SH-SY5Y (cell line): ENCODE data around the gene FLRT1.
A peak's percentile ranks its signal among the peaks of the same experiment; 100 is the strongest.

Experiments
- GATA2 ChIP-seq: IDR thresholded peaks from 2 replicates; pipeline ENCODE4 v1.6.1; 2011; ENCODE audit warnings: mild to moderate bottlenecking, low read depth, low read length
- GATA3 ChIP-seq: IDR thresholded peaks from 2 replicates; pipeline ENCODE4 v1.6.1; 2011; ENCODE audit warnings: low read depth, mild to moderate bottlenecking, low read length, moderate library complexity

Gene FLRT1

DNA sequence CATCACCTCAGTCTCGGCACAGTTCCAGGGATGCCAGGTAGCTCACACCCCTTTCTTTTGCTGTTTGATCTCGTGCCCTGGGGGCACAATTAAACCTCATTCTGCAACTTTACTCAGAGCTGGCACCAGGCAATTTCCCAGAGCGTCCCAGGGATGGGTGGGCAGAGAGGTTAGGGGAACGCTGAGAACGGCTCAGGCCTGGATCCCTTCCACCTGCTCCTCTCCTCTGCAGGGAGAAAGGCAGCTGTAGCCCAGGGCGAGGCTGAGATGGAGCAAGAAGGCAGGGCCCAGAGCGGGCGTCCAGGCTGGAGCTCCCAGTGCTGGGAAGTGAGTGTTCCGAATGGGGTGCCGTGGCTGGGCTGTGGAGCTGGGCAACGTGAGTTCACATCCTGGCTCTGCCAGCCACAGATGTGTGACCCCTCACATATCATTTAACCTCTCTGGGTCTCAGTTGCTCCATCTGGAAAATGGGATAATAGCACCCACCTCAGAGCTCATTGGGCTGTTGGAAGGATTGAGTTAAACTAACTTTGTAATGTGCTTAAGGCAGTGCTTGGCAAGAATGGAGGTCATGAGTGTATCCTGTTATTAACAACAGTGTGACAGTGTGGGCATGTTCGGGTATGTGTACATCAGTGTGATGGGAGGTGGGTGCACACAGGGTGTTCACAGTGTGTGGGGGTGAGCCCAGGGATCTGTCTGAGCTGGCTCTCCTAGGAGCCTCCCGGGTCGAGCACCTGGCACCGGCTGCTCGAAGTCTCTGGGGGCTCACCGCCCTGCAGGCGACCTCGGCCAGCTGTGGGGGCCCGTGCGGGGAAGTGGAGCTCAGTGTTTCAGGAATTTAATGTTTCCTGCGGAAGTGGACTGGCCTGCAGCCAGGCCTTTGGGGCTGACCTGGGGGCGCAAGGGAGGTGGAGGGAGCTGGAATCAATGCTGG lies 34.0 kb upstream of the FLRT1 start:
- no peak for TF ChIP-seq GATA3

DNA sequence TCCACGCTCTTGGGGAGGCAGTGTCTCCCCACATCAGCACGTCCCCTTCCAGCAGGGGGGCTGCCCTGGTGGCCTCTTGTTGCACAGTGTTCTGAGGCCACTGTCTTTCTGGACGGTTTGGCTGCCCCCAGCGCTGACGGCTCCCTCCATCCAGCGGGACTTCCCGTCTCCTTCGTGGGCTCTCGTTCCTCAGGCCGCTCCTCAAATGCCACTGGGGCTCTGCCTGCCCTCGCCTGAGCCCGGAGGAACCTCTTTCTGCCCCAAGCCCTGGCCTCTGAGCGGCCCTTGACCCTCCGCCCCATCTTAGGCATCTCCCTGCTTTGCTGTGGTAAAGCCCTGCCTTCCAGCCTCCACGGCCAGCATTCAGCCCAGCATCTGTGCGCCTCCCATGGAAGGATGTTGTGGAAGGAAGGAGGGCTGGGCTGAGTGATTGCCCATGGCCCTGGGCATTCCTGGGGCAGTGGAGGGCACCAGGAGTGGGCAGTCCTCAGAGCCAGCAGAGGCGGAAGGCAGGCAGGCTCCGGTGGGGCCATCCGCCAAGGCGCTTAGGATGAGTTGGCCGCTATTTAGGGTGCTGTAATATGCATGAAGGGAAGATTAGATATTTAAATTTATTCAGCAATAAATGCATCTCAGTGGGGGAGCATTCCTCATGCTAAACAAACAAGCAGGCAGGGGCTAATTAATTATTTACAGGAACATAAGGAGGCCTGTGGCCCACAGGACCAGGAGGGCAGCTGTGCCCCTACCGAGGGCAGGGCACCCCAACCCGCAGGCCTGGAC lies 31.7 kb upstream of the FLRT1 start:
- TF ChIP-seq GATA3 (no peak), GATA2 (no peak)

DNA sequence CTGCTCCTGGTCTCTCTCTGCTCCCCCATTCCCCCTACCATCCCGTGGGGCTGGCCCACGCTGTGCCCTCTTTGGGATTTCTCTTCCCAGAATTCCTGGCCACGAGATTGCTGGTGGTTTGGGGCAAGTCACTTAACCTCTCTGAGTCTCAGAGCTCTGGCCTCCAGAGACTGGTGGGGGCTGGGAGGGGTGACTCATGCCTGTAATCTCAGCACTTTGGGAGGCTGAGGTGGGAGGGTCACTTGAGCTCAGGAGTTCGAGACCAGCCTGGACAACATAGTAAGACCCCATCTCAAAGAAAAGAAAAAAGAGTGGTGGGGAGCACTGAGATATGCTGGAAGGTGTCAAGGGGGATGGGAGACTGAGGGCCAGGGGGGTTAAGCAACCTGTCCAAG lies 31.1 kb upstream of the FLRT1 start:
- TF ChIP-seq GATA3 (no peak), GATA2 (no peak)

DNA sequence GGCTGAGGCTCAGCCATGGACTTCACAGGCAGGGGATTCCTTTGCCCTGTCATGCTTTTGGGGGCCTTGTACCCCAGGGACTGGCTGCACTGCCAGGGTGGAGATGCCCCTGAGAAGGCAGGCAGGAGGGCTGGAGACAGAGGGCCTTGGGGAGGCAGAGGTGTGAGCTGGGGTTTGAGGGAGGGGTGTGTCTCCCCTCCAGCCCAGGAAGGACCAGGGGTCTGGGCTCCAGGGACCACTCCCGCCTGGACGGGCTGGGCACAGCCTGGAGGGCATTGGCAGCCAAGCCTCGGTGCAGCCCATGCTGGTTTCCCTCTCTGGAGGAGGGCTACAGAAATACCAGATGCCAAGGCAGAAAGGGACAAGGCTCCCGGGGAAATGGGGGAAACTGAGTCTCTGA lies 30.0 kb upstream of the FLRT1 start:
- TF ChIP-seq GATA2 (no peak), GATA3 (no peak)

DNA sequence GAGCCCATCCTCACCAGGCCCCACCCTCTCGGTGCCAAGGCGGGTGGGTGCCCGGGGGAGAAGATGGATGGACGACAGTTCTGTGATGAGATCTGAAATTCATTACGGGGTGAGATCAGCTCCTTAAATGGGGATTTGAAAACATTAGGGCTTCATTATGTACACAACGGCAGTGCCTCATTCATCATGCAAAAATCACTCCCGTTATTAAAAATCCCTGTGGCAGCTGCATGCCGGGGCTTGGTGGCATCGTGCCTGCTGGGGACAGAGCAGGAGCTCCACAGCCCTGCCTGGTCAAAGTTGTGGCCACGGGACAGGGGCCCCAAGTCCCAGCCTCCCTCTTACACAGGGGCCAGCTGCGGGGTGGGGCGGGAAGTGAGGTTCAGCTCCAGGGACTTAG lies 29.3 kb upstream of the FLRT1 start:
- TF ChIP-seq GATA2 (no peak), GATA3 (no peak)

DNA sequence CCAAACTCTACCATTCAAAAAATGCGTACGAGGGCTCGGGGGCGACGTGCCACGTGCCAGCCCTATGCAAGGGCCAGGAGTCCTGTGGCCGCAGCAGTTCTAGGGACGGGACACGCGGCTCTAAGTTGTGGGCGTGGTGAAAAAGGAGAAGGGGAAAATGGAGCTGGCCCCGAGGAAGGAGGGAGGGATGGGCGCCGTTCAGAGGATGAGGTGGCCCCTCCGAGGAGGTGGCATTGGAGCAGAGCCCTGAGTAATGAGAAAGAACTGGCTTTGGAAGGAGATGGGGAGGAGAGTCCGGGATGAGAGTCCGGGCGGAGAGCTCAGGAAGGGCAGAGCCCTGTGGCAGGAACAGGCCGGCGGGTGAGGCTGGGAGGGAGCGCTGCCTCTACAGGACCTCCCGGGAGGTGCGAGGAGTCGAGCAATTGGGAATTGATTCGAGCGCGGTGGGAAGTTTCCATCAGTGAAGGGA lies 28.5 kb upstream of the FLRT1 start:
- TF ChIP-seq GATA3 (no peak), GATA2 (no peak)

DNA sequence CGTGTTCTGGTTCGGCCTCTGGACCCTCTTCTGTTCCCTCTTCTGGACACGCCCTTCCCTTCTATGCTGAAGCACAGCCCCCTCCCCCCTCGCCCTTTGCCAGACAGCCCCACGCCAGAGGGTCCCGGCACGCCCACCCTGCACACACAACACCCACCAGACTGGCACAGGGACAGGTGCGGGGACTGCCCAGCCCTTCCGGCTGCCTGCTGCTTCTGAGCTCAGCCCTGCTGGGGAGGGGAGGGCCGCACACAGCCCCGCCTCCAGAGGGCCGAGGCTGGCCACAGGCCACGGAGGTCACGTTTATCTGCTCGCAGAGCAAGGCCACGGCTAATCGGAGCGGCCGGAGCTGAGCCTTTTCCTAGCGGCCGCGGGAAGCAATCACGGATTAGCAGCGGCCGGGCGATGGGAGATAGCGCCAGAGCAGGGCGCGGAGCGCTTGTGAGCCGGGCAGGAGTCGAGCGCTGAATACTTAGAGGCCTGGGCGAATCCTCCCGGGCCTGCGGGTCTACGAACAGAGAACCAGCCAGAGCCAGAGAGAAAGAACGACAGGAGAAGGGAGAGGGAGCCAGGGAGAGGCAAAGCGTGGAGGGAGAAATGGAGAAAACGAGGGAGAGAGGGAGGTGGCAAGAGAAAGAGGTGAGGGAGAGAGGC lies 28.0 kb upstream of the FLRT1 start:
- TF ChIP-seq GATA2: peak; percentile 92
- TF ChIP-seq GATA3: no peak

DNA sequence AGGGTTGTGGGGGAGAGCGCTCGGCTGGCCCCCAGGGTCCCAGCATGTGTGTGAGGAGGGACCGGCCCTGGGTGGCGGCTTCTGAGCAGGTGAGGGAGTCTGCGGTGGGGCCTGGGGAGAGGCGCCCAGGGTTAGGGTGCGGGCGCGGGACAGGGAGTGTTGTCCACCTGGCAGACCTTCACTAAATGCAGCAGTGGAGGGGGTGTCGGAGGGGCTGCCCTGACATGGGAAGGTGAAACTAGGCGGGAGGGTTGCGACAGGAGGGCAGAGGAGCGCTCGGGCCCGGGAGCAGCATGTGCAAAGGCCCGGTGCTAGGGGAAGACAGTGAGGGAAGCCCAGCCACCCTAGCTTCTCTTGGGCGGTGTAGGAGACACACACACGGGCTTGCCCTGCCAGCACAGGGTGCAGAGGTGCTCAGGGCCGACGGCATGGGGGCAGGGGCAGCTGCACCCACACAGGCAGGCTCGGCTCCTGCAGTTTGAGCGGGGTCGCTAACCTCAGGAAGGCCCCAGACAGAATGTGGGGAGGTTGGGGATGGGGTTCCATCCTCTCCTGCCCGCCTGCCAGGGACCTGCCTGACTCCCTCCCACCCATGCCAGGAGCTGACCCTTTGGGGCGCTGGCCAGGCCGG lies 27.3 kb upstream of the FLRT1 start:
- no peak for TF ChIP-seq GATA3
- no peak for TF ChIP-seq GATA2

DNA sequence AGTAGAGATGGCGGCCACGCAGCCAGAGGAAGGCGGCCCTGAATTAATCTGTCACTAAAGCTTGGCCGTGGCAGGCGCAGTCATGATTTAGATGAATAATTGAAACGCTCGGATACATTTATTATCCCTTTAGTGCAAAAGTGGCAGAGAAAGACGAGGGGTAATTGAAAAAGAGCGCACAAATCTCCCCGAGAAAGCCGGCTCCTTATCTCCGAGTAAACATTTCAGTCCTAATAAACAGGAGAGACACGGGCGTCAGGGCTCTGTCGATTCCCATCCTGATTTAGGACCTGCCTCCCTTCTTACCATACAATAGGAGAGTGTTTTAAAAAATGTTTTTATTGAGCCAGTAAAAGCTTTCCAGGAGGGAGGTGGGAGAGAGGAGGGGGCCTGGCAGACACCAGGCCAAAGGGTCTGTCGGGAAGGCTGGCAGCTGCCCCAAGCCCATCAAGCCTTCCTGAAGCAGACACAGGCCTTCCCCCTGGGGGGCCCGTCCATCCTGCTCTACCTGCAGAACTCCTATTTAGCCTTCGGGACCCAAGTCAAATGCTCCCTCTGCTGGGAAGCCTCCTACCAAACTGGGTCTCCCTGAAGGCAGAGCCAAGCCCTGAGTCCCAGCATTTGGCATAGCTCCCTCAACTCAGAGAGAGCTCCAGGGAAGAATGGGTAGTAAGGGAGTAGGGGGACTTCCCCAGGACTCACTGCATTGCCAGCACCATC lies 26.7 kb upstream of the FLRT1 start:
- TF ChIP-seq GATA3: no peak
- TF ChIP-seq GATA2: no peak

DNA sequence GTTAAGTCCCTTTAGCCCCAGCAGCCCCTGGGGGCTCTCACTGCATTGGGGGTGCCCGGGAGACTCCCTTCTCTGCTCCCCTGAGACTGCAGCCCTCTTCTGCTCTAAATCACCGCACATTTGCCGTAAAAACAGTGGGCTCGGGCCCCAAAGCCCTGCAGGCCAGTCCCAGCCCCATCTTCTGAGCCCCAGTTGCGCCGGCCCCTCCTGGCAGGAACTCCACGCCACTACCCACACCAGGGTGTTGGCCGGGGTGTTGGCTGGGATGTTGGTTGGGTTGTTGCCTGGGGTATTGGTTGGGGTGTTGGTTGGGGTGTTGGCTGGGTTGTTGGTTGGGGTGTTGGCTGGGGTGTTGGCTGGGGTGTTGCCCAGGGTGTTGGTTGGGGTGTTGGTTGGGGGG lies 26.0 kb upstream of the FLRT1 start:
- no peak for TF ChIP-seq GATA2
- no peak for TF ChIP-seq GATA3

DNA sequence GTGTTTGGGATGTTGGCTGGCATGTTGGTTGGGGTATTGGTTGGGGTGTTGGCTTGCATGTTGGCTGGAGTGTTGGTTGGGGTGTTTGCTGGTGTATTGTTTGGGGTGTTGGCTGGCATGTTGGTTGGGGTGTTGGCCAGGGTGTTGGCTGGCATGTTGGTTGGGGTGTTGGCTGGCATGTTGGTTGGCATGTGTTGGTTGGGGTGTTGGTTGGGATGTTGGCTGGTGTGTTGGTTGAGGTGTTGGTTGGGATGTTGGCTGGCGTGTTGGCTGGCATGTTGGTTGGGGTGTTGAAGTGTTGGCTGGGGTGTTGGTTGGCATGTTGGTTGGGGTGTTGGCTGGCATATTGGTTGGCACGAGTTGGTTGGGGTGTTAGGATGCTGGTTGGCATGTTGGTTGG lies 24.9 kb upstream of the FLRT1 start:
- no peak for TF ChIP-seq GATA2

DNA sequence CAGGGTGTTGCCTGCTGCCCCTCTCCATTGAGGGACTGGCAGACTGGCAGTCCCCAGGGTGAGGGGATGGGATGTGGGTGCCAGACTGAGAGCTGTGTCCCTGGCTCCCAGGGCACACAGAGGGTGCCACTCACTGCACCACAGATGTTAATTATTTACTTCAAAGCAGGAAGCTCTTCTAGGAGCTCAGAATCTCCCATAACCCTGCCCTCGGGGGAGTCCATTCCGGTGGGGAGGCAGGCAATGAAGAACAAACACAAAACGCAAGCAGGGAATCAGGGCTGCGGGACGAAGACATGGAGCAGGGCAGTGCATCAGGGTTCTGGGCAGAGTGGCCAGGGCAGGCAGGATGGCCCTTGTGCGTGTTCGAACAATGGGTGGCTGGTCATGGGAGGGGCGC lies 24.4 kb upstream of the FLRT1 start:
- TF ChIP-seq GATA2: no peak
- no peak for TF ChIP-seq GATA3

DNA sequence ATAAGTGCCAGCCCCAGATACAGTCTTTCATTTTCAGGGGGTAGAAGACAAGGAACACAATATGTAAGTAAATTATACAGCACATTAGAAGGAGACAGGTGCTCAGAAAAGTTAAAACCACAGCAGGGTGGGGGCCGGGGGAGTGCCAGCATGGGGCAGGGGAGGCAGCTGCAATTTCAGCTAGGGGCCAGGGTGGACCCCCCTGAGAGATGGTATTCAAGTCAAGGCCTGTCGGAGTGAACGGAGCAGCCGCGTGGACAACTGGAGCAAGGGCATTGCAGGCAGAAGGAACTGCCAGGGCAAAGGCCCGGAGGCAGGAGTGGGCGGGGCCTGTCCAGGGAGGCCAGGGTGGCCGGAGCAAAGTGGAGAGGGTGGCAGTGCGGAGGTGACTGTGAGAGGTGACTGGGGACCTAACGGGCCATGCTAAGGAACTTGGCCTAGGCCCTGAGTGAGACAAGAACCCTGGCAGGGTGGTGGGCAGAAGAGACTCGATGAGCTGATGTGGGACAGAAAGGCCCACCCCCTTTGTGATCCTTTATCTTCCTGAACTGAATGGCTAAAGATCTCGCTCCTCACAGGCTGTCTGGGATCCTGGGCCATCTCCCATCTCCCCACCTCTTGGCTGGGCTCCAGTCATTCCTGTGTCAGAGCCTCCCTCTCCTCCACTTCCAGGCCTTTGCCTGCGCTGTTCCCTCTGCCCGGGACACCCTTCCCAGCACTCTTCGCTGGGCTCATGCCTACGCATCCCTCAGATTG lies 22.4 kb upstream of the FLRT1 start:
- TF ChIP-seq GATA3 (no peak), GATA2 (no peak)
